MM.1S (cell line): Measurements from ENCODE around the gene CHRNA4.

Experiments used
- DNase-seq: peaks from one replicate; pipeline ENCODE4 v3.0.0-alpha.2; 2015
- H2AFZ ChIP-seq: fragments of 300-600 bp; sonication (generic); 2 replicates; pipeline ENCODE4 v1.6.0; 2016; ENCODE audit warnings: antibody characterized with exemption, low read length
- H3F3A ChIP-seq: fragments of 300-600 bp; sonication (generic); 2 replicates; pipeline ENCODE4 v1.6.1; 2016; ENCODE audit warnings: mild to moderate bottlenecking, antibody characterized with exemption, low read length, moderate library complexity, mixed read lengths; ENCODE audit not compliant: insufficient read depth
- H3K27ac ChIP-seq: fragments of 300-600 bp; sonication (generic); 2 replicates; pipeline ENCODE4 v1.5.1; 2016; ENCODE audit warnings: mild to moderate bottlenecking, low read length
- H3K27me3 ChIP-seq: fragments of 300-600 bp; sonication (generic); replicated peaks from 2 replicates; pipeline ENCODE4 v1.6.0; 2016; ENCODE audit warnings: low read length; ENCODE audit not compliant: insufficient read depth
- H3K36me3 ChIP-seq: fragments of 300-600 bp; sonication (generic); replicated peaks from 2 replicates; pipeline ENCODE4 v1.6.1; 2016; ENCODE audit warnings: mild to moderate bottlenecking, low read length, mixed read lengths; ENCODE audit not compliant: insufficient read depth
- H3K4me1 ChIP-seq: fragments of 300-600 bp; sonication (generic); 2 replicates; pipeline ENCODE4 v1.6.1; 2016; ENCODE audit warnings: low read length, mixed read lengths
- H3K4me2 ChIP-seq: fragments of 300-600 bp; sonication (generic); 2 replicates; pipeline ENCODE4 v1.6.0; 2016; ENCODE audit warnings: low read depth, low read length
- H3K4me3 ChIP-seq: fragments of 300-600 bp; sonication (generic); 2 replicates; pipeline ENCODE4 v1.5.1; 2016; ENCODE audit warnings: low read length, mixed read lengths
- H3K79me2 ChIP-seq: fragments of 300-600 bp; sonication (generic); 2 replicates; pipeline ENCODE4 v1.6.1; 2016; ENCODE audit warnings: mixed run types, low read length, mixed read lengths
- H3K9ac ChIP-seq: fragments of 300-600 bp; sonication (generic); 2 replicates; pipeline ENCODE4 v1.6.1; 2016; ENCODE audit warnings: low read length, mixed read lengths
- H3K9me2 ChIP-seq: fragments of 300-600 bp; sonication (generic); replicated peaks from 2 replicates; pipeline ENCODE4 v1.6.1; 2016; ENCODE audit warnings: mild to moderate bottlenecking, low read length, mixed read lengths; ENCODE audit not compliant: insufficient read depth
- H3K9me3 ChIP-seq: fragments of 300-600 bp; sonication (generic); replicated peaks from 2 replicates; pipeline ENCODE4 v1.6.1; 2016; ENCODE audit warnings: mild to moderate bottlenecking, low read length, mixed read lengths; ENCODE audit not compliant: insufficient read depth
- H4K20me1 ChIP-seq: fragments of 300-600 bp; sonication (generic); 2 replicates; pipeline ENCODE4 v1.6.1; 2016; ENCODE audit warnings: mild to moderate bottlenecking, low read length, moderate library complexity, mixed read lengths; ENCODE audit not compliant: insufficient read depth
- CTCF ChIP-seq: fragments of 300-600 bp; sonication (generic); IDR thresholded peaks from 2 replicates; pipeline ENCODE4 v1.5.1; 2016; ENCODE audit warnings: antibody characterized with exemption, low read length, mixed read lengths
- EZH2 ChIP-seq: fragments of 300-600 bp; sonication (generic); optimal IDR thresholded peaks from 2 replicates; pipeline ENCODE3; 2017; ENCODE audit warnings: low read depth, mild to moderate bottlenecking, antibody characterized with exemption, low read length, mixed read lengths
- EZH2phosphoT487 ChIP-seq: fragments of 300-600 bp; sonication (generic); IDR thresholded peaks from 2 replicates; pipeline ENCODE4 v1.6.1; 2018; ENCODE audit warnings: antibody characterized with exemption, low read length

Gene CHRNA4

DNA sequence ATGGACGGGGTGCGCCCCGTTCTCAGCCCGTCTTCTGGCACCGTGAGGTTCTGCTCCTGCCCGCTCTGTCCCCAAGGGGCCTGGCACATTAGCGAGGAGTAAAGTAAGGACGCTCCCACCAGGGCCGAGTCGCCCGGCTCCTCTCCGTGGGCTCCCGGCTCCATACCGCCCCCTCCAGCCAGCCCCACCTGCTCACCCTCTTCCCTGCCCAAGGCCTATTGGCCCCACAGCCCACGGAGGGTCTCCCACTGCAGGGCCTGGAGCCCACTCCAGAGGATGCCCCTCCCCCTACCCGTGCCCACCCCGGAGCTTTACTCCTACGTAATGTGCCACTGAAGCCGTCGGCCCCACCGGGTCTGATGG lies 47.5 kb upstream of the CHRNA4 start:
- no peak overlapping the region for H3K4me2 ChIP-seq
- H3K79me2 ChIP-seq, result no peaks in the 10 kb centered on the region
- H3K27ac ChIP-seq, result no peak overlapping the region
- H3K27me3 ChIP-seq, result peaks cover 83% of the 10 kb centered on the region
- TF ChIP-seq EZH2, result no peak
- no peak for TF ChIP-seq EZH2phosphoT487
- no peak for TF ChIP-seq CTCF
- no peak overlapping the region for H2AFZ ChIP-seq
- no peaks in the 10 kb centered on the region for H3K4me1 ChIP-seq
- H3K9me2 ChIP-seq, result no peaks in the 10 kb centered on the region
- no peak for DNase-seq
- no peak overlapping the region for H3K9ac ChIP-seq
- H3F3A ChIP-seq, result no peaks in the 10 kb centered on the region
- no peak overlapping the region for H3K4me3 ChIP-seq
- no peaks in the 10 kb centered on the region for H4K20me1 ChIP-seq
- H3K36me3 ChIP-seq, result no peaks in the 10 kb centered on the region
- H3K9me3 ChIP-seq, result no peaks in the 10 kb centered on the region

GRCh38 chr20:63407928-63408683 lies 47.0 kb upstream of the CHRNA4 start:
- no peaks in the 10 kb centered on the region for H3K9me3 ChIP-seq
- H3K27me3 ChIP-seq, result peaks cover 83% of the 10 kb centered on the region
- no peak overlapping the region for H3K4me3 ChIP-seq
- DNase-seq, result no peak
- no peak overlapping the region for H3K27ac ChIP-seq
- no peak overlapping the region for H2AFZ ChIP-seq
- H3F3A ChIP-seq, result no peaks in the 10 kb centered on the region
- no peaks in the 10 kb centered on the region for H4K20me1 ChIP-seq
- H3K9me2 ChIP-seq, result no peaks in the 10 kb centered on the region
- no peaks in the 10 kb centered on the region for H3K36me3 ChIP-seq
- H3K79me2 ChIP-seq, result no peaks in the 10 kb centered on the region
- no peak overlapping the region for H3K4me2 ChIP-seq
- no peaks in the 10 kb centered on the region for H3K4me1 ChIP-seq
- TF ChIP-seq EZH2, result no peak
- TF ChIP-seq CTCF, result no peak
- no peak for TF ChIP-seq EZH2phosphoT487
- H3K9ac ChIP-seq, result no peak overlapping the region

DNA sequence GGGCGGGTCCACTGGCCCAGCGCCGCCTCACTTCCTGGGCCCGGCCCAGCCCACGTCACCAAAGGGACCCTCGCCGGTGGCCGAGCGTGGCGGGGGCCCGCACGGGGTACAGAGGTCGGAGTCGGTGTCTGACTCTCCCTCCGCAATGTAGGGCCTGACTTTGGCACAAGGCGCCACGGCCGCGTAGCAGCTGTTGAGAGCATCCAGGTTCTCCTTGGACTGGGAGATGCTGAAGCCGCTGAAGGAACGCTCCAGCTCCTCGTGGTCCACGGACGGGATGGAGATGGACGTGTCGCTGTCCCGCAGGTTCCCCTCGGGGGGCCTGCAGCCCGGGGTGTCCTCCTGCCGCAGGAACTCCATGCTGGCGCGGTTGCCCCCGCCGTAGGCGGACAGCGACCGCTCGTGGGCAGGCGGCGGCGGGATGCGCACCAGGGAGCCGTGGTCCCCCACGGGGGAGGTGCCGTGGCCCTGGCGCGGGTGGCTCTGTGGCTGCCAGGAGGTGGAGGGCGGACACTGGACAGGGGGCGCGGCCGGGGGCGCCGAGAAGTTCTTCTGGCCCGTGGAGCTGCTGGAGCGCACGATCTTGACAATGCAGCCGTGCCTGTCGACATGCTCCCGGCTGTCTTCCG lies 45.6 kb upstream of the CHRNA4 start:
- H3K27me3 ChIP-seq, result peaks cover 83% of the 10 kb centered on the region
- no peak overlapping the region for H3K9ac ChIP-seq
- H3K36me3 ChIP-seq, result no peaks in the 10 kb centered on the region
- H3K4me2 ChIP-seq, result no peak overlapping the region
- H3F3A ChIP-seq, result no peaks in the 10 kb centered on the region
- no peak overlapping the region for H3K27ac ChIP-seq
- H3K9me3 ChIP-seq, result no peaks in the 10 kb centered on the region
- H2AFZ ChIP-seq, result no peak overlapping the region
- H3K79me2 ChIP-seq, result no peaks in the 10 kb centered on the region
- TF ChIP-seq EZH2, result no peak
- TF ChIP-seq CTCF, result no peak
- no peak for TF ChIP-seq EZH2phosphoT487
- H3K9me2 ChIP-seq, result no peaks in the 10 kb centered on the region
- no peak for DNase-seq
- no peaks in the 10 kb centered on the region for H4K20me1 ChIP-seq
- H3K4me1 ChIP-seq, result no peaks in the 10 kb centered on the region
- H3K4me3 ChIP-seq, result no peak overlapping the region
